HEK293 (cell line): ENCODE data around the gene DRC7.

Experiments
- CTCF ChIA-PET: fragments of 350-600 bp; formaldehyde crosslinking; extraction: SDS; loops from one replicate; lab custom pipeline; 2021; ENCODE audit warnings: antibody characterized with exemption; lab: Yijun Ruan, JAX
- POLR2A ChIA-PET: fragments of 300-600 bp; formaldehyde crosslinking; extraction: SDS; loops from one replicate; lab custom pipeline; 2020; ENCODE audit warnings: antibody characterized with exemption, inconsistent platforms; lab: Yijun Ruan, JAX
- H3K27ac ChIP-seq: fragments of 200-500 bp; sonication (Bioruptor generic); 2 replicates; pipeline ENCODE4 v1.5.1; 2014; ENCODE audit warnings: low read depth, low read length, control low read depth, inconsistent platforms; ENCODE audit errors: extremely low read depth
- H3K36me3 ChIP-seq, 2 experiments: fragments of 200-500 bp in 1 of 2; sonication (Bioruptor generic) in 1 of 2; 1 replicate in 1 of 2; 2 replicates in 1 of 2; pipeline ENCODE4 v1.5.1; 2014 to 2017; ENCODE audit warnings: inconsistent platforms in 2 of 2, low read length in 2 of 2; ENCODE audit not compliant: control insufficient read depth in 2 of 2, insufficient read depth in 1 of 2
- H3K4me1 ChIP-seq: fragments of 200-500 bp; sonication (Bioruptor generic); 2 replicates; pipeline ENCODE4 v1.5.1; 2014; ENCODE audit warnings: mild to moderate bottlenecking, low read length, inconsistent platforms; ENCODE audit not compliant: control insufficient read depth, insufficient read depth
- H3K4me3 ChIP-seq: 2 replicates; pipeline ENCODE4 v1.5.1; 2011; ENCODE audit warnings: low read depth, mild to moderate bottlenecking, control low read depth, low read length, moderate library complexity
- H3K9me3 ChIP-seq: fragments of 200-500 bp; sonication (Bioruptor generic); 2 replicates; pipeline ENCODE4 v1.5.1; 2014; ENCODE audit warnings: low read depth, low read length, inconsistent platforms; ENCODE audit not compliant: control insufficient read depth, insufficient read depth
- CTCF ChIP-seq: fragments of 450-650 bp; formaldehyde crosslinking; IDR thresholded peaks from 2 replicates; pipeline ENCODE4 v1.5.1; 2016; ENCODE audit warnings: missing biosample characterization, missing genetic modification characterization
- MEIS1 ChIP-seq: sonication (generic); formaldehyde crosslinking; IDR thresholded peaks from 2 replicates; pipeline ENCODE4 v1.8.1; 2022; ENCODE audit warnings: missing genetic modification reagents, mild to moderate bottlenecking, borderline replicate concordance
- PRDM10 ChIP-seq: fragments of 450-650 bp; formaldehyde crosslinking; IDR thresholded peaks from 2 replicates; pipeline ENCODE4 v1.5.1; 2016; ENCODE audit warnings: missing biosample characterization, missing genetic modification characterization
- ZBTB11 ChIP-seq: fragments of 450-650 bp; formaldehyde crosslinking; conservative IDR thresholded peaks from 2 replicates; pipeline ENCODE4 v1.5.1; 2016; ENCODE audit warnings: low read depth, missing biosample characterization, missing genetic modification characterization
- ZBTB20 ChIP-seq: fragments of 450-650 bp; formaldehyde crosslinking; IDR thresholded peaks from 2 replicates; pipeline ENCODE4 v1.5.1; 2016; ENCODE audit warnings: missing biosample characterization, missing genetic modification characterization
- ZNF112 ChIP-seq: fragments of 450-650 bp; formaldehyde crosslinking; IDR thresholded peaks from 2 replicates; pipeline ENCODE4 v1.5.0; 2017; ENCODE audit warnings: missing biosample characterization, missing genetic modification characterization
- ZNF184 ChIP-seq: fragments of 450-650 bp; IDR thresholded peaks from 2 replicates; pipeline ENCODE4 v1.5.1; 2018; ENCODE audit warnings: missing biosample characterization, mild to moderate bottlenecking, missing genetic modification characterization
- ZNF202 ChIP-seq: fragments of 450-650 bp; formaldehyde crosslinking; IDR thresholded peaks from 2 replicates; pipeline ENCODE4 v1.5.1; 2016; ENCODE audit warnings: missing biosample characterization, missing genetic modification characterization, borderline replicate concordance
- ZNF341 ChIP-seq: fragments of 450-650 bp; formaldehyde crosslinking; IDR thresholded peaks from 2 replicates; pipeline ENCODE4; 2016; ENCODE audit warnings: low read depth, missing biosample characterization, missing genetic modification characterization
- ZNF391 ChIP-seq: fragments of 450-650 bp; formaldehyde crosslinking; IDR thresholded peaks from 2 replicates; pipeline ENCODE4 v1.5.1; 2016; ENCODE audit warnings: low read depth, missing biosample characterization, missing genetic modification characterization, borderline replicate concordance
- ZNF398 ChIP-seq: fragments of 450-650 bp; formaldehyde crosslinking; IDR thresholded peaks from 2 replicates; pipeline ENCODE4 v1.5.1; 2017; ENCODE audit warnings: missing biosample characterization, missing genetic modification characterization
- ZNF660 ChIP-seq: fragments of 450-650 bp; IDR thresholded peaks from 2 replicates; pipeline ENCODE4 v1.5.1; 2018; ENCODE audit warnings: missing biosample characterization, mild to moderate bottlenecking, missing genetic modification characterization
- ZNF707 ChIP-seq: fragments of 450-650 bp; formaldehyde crosslinking; IDR thresholded peaks from 2 replicates; pipeline ENCODE4 v1.5.1; 2016; ENCODE audit warnings: missing biosample characterization, missing genetic modification characterization
- ZNF76 ChIP-seq: fragments of 450-650 bp; formaldehyde crosslinking; IDR thresholded peaks from 2 replicates; pipeline ENCODE4; 2016; ENCODE audit warnings: low read depth, missing biosample characterization, missing genetic modification characterization, borderline replicate concordance
- ZNF777 ChIP-seq: fragments of 450-650 bp; formaldehyde crosslinking; IDR thresholded peaks from 2 replicates; pipeline ENCODE4 v1.5.1; 2017; ENCODE audit warnings: missing biosample characterization, missing genetic modification characterization, borderline replicate concordance
- ZXDB ChIP-seq: fragments of 450-650 bp; formaldehyde crosslinking; IDR thresholded peaks from 2 replicates; pipeline ENCODE4 v1.5.1; 2016; ENCODE audit warnings: missing biosample characterization, missing genetic modification characterization
- TF ChIP-seq, protein P1 (sequence below): fragments of 450-650 bp; formaldehyde crosslinking; IDR thresholded peaks from 2 replicates; pipeline ENCODE4 v1.5.1; 2016; ENCODE audit warnings: missing biosample characterization, missing genetic modification characterization, low read depth

The DRC7 gene, protein sequence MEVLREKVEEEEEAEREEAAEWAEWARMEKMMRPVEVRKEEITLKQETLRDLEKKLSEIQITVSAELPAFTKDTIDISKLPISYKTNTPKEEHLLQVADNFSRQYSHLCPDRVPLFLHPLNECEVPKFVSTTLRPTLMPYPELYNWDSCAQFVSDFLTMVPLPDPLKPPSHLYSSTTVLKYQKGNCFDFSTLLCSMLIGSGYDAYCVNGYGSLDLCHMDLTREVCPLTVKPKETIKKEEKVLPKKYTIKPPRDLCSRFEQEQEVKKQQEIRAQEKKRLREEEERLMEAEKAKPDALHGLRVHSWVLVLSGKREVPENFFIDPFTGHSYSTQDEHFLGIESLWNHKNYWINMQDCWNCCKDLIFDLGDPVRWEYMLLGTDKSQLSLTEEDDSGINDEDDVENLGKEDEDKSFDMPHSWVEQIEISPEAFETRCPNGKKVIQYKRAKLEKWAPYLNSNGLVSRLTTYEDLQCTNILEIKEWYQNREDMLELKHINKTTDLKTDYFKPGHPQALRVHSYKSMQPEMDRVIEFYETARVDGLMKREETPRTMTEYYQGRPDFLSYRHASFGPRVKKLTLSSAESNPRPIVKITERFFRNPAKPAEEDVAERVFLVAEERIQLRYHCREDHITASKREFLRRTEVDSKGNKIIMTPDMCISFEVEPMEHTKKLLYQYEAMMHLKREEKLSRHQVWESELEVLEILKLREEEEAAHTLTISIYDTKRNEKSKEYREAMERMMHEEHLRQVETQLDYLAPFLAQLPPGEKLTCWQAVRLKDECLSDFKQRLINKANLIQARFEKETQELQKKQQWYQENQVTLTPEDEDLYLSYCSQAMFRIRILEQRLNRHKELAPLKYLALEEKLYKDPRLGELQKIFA

DNA sequence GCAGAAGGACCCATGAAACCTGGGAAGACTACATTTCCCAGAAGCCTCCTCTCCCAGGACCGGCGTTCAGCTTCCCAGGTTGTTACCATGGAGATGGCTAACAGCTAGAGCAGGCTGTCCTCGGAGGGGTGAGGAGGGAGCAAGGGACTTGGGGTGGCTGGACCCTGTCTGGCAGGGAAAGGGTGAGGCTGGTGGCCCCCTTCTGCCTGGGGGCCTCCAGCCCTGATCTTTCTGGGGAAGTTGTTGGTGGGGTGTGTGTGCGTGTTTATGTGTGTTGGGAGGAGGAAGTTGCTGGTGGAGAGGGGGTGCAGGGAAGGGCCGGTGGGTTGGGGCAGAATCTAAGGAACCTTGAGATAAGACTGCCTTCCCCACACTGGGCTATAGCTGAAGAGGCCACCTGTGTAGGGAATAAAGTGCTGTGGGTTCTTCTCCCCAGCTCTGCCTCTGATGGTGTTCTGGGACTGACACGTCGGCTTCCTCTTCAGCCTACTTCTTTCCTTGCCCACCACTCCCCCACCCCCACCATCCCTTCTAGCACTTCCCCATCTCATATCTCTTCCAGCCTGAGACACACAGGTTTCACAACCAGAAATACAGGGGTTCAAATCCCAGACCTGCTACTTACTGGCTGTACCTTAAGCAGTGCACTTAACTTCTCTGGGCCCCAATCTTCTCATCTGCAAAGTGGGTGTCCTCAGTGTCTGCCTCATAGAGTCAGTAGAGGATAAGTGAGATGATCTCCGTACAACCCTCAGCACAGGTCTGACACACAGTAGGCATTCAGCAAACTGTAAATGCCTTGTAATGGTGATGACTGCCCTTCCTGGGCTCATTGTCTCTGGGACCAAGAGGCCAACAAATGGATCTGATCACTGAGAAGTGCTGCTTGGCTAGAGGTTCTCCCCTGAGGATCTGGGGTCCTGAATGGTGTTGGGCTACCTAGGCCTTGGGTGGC is at the start of gene DRC7:
Gene DRC7, plus strand, starts transcription at position 82 of the 955 bp plus-strand sequence. CDS start 3,144 bp downstream, outside the sequence.
- Histone ChIP-seq H3K27ac (no peak within 1 kb of the TSS), H3K4me3 (no peak within 1 kb of the TSS), H3K4me1 (no peaks in the 10 kb centered on the region), H3K36me3 (no peaks in the 10 kb centered on the region), H3K9me3 (no peaks in the 10 kb centered on the region)
- ChIA-PET POLR2A (no interaction called here), CTCF (no interaction called here)
- TF ChIP-seq ZNF76 (tag by site-specific recombination), result peak; percentile 90
- no peak for TF ChIP-seq CTCF (tag by site-specific recombination)
- no peak for TF ChIP-seq ZNF660
- TF ChIP-seq ZBTB11 (tag by site-specific recombination), result peak; percentile 27; the same call in 1 of the 2 replicates
- TF ChIP-seq ZNF112 (tag by site-specific recombination), result no peak
- peak; percentile 55 for TF ChIP-seq ZNF398 (tag by site-specific recombination)
- no peak for TF ChIP-seq MEIS1 (CRISPR knock-in tag)
- no peak for TF ChIP-seq ZNF707 (tag by site-specific recombination)
- TF ChIP-seq, protein P1, sequence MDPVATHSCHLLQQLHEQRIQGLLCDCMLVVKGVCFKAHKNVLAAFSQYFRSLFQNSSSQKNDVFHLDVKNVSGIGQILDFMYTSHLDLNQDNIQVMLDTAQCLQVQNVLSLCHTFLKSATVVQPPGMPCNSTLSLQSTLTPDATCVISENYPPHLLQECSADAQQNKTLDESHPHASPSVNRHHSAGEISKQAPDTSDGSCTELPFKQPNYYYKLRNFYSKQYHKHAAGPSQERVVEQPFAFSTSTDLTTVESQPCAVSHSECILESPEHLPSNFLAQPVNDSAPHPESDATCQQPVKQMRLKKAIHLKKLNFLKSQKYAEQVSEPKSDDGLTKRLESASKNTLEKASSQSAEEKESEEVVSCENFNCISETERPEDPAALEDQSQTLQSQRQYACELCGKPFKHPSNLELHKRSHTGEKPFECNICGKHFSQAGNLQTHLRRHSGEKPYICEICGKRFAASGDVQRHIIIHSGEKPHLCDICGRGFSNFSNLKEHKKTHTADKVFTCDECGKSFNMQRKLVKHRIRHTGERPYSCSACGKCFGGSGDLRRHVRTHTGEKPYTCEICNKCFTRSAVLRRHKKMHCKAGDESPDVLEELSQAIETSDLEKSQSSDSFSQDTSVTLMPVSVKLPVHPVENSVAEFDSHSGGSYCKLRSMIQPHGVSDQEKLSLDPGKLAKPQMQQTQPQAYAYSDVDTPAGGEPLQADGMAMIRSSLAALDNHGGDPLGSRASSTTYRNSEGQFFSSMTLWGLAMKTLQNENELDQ (tag by site-specific recombination), result no peak
- no peak for TF ChIP-seq ZNF202 (tag by site-specific recombination)
- peak; percentile 51; the same call in 1 of the 2 replicates for TF ChIP-seq ZXDB (tag by site-specific recombination)
- peak; percentile 96 for TF ChIP-seq ZNF341
- peak; percentile 82 for TF ChIP-seq ZBTB20
- TF ChIP-seq PRDM10 (tag by site-specific recombination), result 0 out of 2 replicates have a peak, but pooled peaks have one; percentile 17
- no peak for TF ChIP-seq ZNF777 (tag by site-specific recombination)
- no peak for TF ChIP-seq ZNF184 (tag by site-specific recombination)
- TF ChIP-seq ZNF391 (tag by site-specific recombination), result no peak
